Activated CD4-positive, alpha-beta T cell treated with anti-CD3 and anti-CD28 coated beads, Interleukin-2, amount 10 ng/mL, durations not matched to agents 24 days and 14 days (primary cell): ENCODE measurements around the gene STX3. TPM values are rescaled to one million over a fixed set of nuclear protein-coding genes. Genes with fewer than 3 reads are reported as not detected.

Experiments used
- DNase-seq: peaks from one replicate; pipeline ENCODE4 v3.0.0; 2022
- H3K27ac Mint-ChIP-seq: one replicate; pipeline ENCODE4 v1.8.0; 2022; ENCODE audit warnings: mild to moderate bottlenecking, mixed read lengths
- H3K27me3 Mint-ChIP-seq: one replicate; pipeline ENCODE4 v1.8.0; 2022; ENCODE audit warnings: mixed read lengths
- H3K36me3 Mint-ChIP-seq: one replicate; pipeline ENCODE4 v1.8.0; 2022; ENCODE audit warnings: low read depth, mild to moderate bottlenecking, mixed read lengths
- H3K4me1 Mint-ChIP-seq: one replicate; pipeline ENCODE4 v1.8.0; 2021; ENCODE audit warnings: mixed read lengths
- H3K4me3 Mint-ChIP-seq: one replicate; pipeline ENCODE4 v1.8.0; 2022; ENCODE audit warnings: mild to moderate bottlenecking, moderate library complexity, mixed read lengths
- H3K9me3 Mint-ChIP-seq: one replicate; pipeline ENCODE4 v1.8.0; 2021; ENCODE audit warnings: mixed read lengths
- intact Hi-C: fragments of 100-400 bp; cut with micrococcal nuclease; formaldehyde crosslinking; loops from one replicate; pipeline ENCODE4 v1.15.1; 2023
- total RNA-seq: library from RNA; stranded (reverse); gene quantifications from 2 replicates; pipeline ENCODE4 v1.2.3, GENCODE V29; 2022

Gene STX3
- 19.2 and 20.1 TPM in 2 replicates for total RNA-seq

GRCh38 chr11:59754859-59755700 is at the start of gene STX3:
Gene STX3, plus strand, starts transcription at chr11:59755376. Its CDS starts 230 bp downstream, at chr11:59755606.
- Mint-ChIP-seq H3K27me3 (no peaks in the 10 kb centered on the region), H3K9me3 (no peaks in the 10 kb centered on the region), H3K4me3 (peak within 1 kb of the TSS; percentile 96), H3K27ac (peak within 1 kb of the TSS; percentile 90), H3K4me1 (peaks cover 40% of the 10 kb centered on the region), H3K36me3 (peaks cover 2% of the 10 kb centered on the region)
- intact Hi-C loops, result loop anchor here (1.0 to 10.0 kb wide), 7 partner anchors 28 to 440 kb away; partner anchors contain the start of genes MRPL16 and PATL1
- peak; percentile 93 for DNase-seq

GRCh38 chr11:59706518-59707285 is 48.5 kb upstream of the STX3 start:
- no peaks in the 10 kb centered on the region for H3K4me1 Mint-ChIP-seq
- peaks cover 7% of the 10 kb centered on the region for H3K27me3 Mint-ChIP-seq
- H3K4me3 Mint-ChIP-seq, result no peak overlapping the region
- peak; percentile 30 for DNase-seq
- no peaks in the 10 kb centered on the region for H3K36me3 Mint-ChIP-seq
- no peak overlapping the region for H3K27ac Mint-ChIP-seq
- peaks cover 3% of the 10 kb centered on the region for H3K9me3 Mint-ChIP-seq
- intact Hi-C loops, result no loop called here

GRCh38 chr11:59707371-59707770 is 47.8 kb upstream of the STX3 start:
- H3K4me3 Mint-ChIP-seq, result no peak overlapping the region
- H3K36me3 Mint-ChIP-seq, result no peaks in the 10 kb centered on the region
- H3K9me3 Mint-ChIP-seq, result peaks cover 3% of the 10 kb centered on the region
- intact Hi-C loops, result no loop called here
- no peak overlapping the region for H3K27ac Mint-ChIP-seq
- H3K27me3 Mint-ChIP-seq, result peaks cover 7% of the 10 kb centered on the region
- no peaks in the 10 kb centered on the region for H3K4me1 Mint-ChIP-seq
- DNase-seq, result peak; percentile 29

- peaks cover 3% of the 10 kb centered on the region for H3K9me3 Mint-ChIP-seq
- no peak overlapping the region for H3K4me3 Mint-ChIP-seq
- no peaks in the 10 kb centered on the region for H3K36me3 Mint-ChIP-seq
- H3K27ac Mint-ChIP-seq, result no peak overlapping the region
- intact Hi-C loops, result no loop called here
- DNase-seq, result peak; percentile 8
- H3K4me1 Mint-ChIP-seq, result no peaks in the 10 kb centered on the region
- peaks cover 7% of the 10 kb centered on the region for H3K27me3 Mint-ChIP-seq
Measured at GRCh38 chr11:59708537-59708936, 46.6 kb upstream of the STX3 start.

GRCh38 chr11:59710136-59710847 is 44.9 kb upstream of the STX3 start:
- intact Hi-C loops, result no loop called here
- Mint-ChIP-seq H3K27me3 (peaks cover 8% of the 10 kb centered on the region), H3K4me1 (no peaks in the 10 kb centered on the region), H3K4me3 (no peak overlapping the region), H3K27ac (no peak overlapping the region), H3K36me3 (no peaks in the 10 kb centered on the region), H3K9me3 (no peaks in the 10 kb centered on the region)
- DNase-seq, result no peak

- Mint-ChIP-seq H3K27me3 (peaks cover 20% of the 10 kb centered on the region), H3K9me3 (no peaks in the 10 kb centered on the region), H3K4me3 (no peak within 1 kb of the TSS), H3K4me1 (no peaks in the 10 kb centered on the region), H3K27ac (no peak within 1 kb of the TSS), H3K36me3 (no peaks in the 10 kb centered on the region)
- DNase-seq, result no peak
- intact Hi-C loops, result no loop called here
Measured at GRCh38 chr11:59713745-59714144, 41.4 kb upstream of the STX3 start, which contains the start of gene OR10V1. Gene OR10V1, minus strand, starts transcription at chr11:59713845. Its CDS starts 0 bp downstream, at chr11:59713845.

- Mint-ChIP-seq H3K4me1 (no peaks in the 10 kb centered on the region), H3K27me3 (peaks cover 18% of the 10 kb centered on the region), H3K9me3 (no peaks in the 10 kb centered on the region), H3K36me3 (no peaks in the 10 kb centered on the region), H3K4me3 (no peak overlapping the region), H3K27ac (no peak overlapping the region)
- intact Hi-C loops, result no loop called here
- DNase-seq, result no peak
Measured at GRCh38 chr11:59716051-59716450, 39.1 kb upstream of the STX3 start.

GRCh38 chr11:59719556-59719955 is 35.6 kb upstream of the STX3 start:
- Mint-ChIP-seq H3K36me3 (no peaks in the 10 kb centered on the region), H3K27me3 (peaks cover 22% of the 10 kb centered on the region), H3K4me1 (no peaks in the 10 kb centered on the region), H3K9me3 (no peaks in the 10 kb centered on the region), H3K4me3 (no peak overlapping the region), H3K27ac (no peak overlapping the region)
- intact Hi-C loops, result no loop called here
- DNase-seq, result no peak

- no peak for DNase-seq
Measured at GRCh38 chr11:59724066-59724465, 31.1 kb upstream of the STX3 start.

GRCh38 chr11:59727426-59727825 is 27.8 kb upstream of the STX3 start:
- DNase-seq, result no peak
- intact Hi-C loops, result no loop called here
- Mint-ChIP-seq H3K9me3 (no peaks in the 10 kb centered on the region), H3K4me3 (no peak overlapping the region), H3K27me3 (peaks cover 3% of the 10 kb centered on the region), H3K27ac (no peak overlapping the region), H3K4me1 (peaks cover 8% of the 10 kb centered on the region), H3K36me3 (no peaks in the 10 kb centered on the region)

More at GRCh38 chr11:59724066-59724465, 31.1 kb upstream of the STX3 start:
- intact Hi-C loops, result no loop called here
- Mint-ChIP-seq H3K4me3 (no peak overlapping the region), H3K27ac (no peak overlapping the region), H3K27me3 (peaks cover 6% of the 10 kb centered on the region), H3K4me1 (peaks cover 5% of the 10 kb centered on the region), H3K36me3 (no peaks in the 10 kb centered on the region), H3K9me3 (no peaks in the 10 kb centered on the region)

- peaks cover 2% of the 10 kb centered on the region for H3K27me3 Mint-ChIP-seq
- DNase-seq, result no peak
- H3K9me3 Mint-ChIP-seq, result no peaks in the 10 kb centered on the region
- H3K27ac Mint-ChIP-seq, result no peak overlapping the region
- H3K4me1 Mint-ChIP-seq, result peaks cover 8% of the 10 kb centered on the region
- no peak overlapping the region for H3K4me3 Mint-ChIP-seq
- H3K36me3 Mint-ChIP-seq, result no peaks in the 10 kb centered on the region
- intact Hi-C loops, result no loop called here
Measured at GRCh38 chr11:59728154-59728553, 27.0 kb upstream of the STX3 start.

- DNase-seq, result peak; percentile 57
- no peaks in the 10 kb centered on the region for H3K9me3 Mint-ChIP-seq
- H3K36me3 Mint-ChIP-seq, result no peaks in the 10 kb centered on the region
- peaks cover 8% of the 10 kb centered on the region for H3K4me1 Mint-ChIP-seq
- no peak overlapping the region for H3K27ac Mint-ChIP-seq
- peaks cover 2% of the 10 kb centered on the region for H3K27me3 Mint-ChIP-seq
- intact Hi-C loops, result no loop called here
- H3K4me3 Mint-ChIP-seq, result no peak overlapping the region
Measured at GRCh38 chr11:59728913-59729312, 26.3 kb upstream of the STX3 start.

GRCh38 chr11:59729834-59730233 is 25.3 kb upstream of the STX3 start:
- Mint-ChIP-seq H3K9me3 (no peaks in the 10 kb centered on the region), H3K27me3 (peaks cover under 1% of the 10 kb centered on the region), H3K4me3 (no peak overlapping the region), H3K36me3 (no peaks in the 10 kb centered on the region), H3K27ac (no peak overlapping the region), H3K4me1 (peaks cover 8% of the 10 kb centered on the region)
- intact Hi-C loops, result no loop called here
- no peak for DNase-seq
